K562 (cell line): ENCODE results near the gene NEDD8. TPM values are rescaled to one million over a fixed set of nuclear protein-coding genes. Genes with fewer than 3 reads are reported as not detected.

Experiments used
- ATAC-seq: fragments of 200-7000 bp; cut with Tn5 transposase; 3 replicates; pipeline ENCODE4 v1.9.1; 2020; ENCODE audit warnings: moderate library complexity
- BruUV-seq: library from RNA; stranded (reverse); fragments of 400-500 nt; replicated peaks from 2 replicates; lab custom pipeline; 2021; lab: Mats Ljungman, UMichigan
- CTCF ChIA-PET: fragments of 300-600 bp; formaldehyde crosslinking; extraction: SDS; loops from one replicate; lab custom pipeline; 2021; ENCODE audit warnings: low intra/inter-chr PET ratio; lab: Yijun Ruan, JAX
- POLR2A ChIA-PET: fragments of 300-600, 350-650 bp; sonication (Branson Sonifier 250); formaldehyde crosslinking; extraction: SDS; loops from one replicate; lab custom pipeline; 2021; ENCODE audit warnings: antibody characterized with exemption, inconsistent platforms; lab: Yijun Ruan, JAX
- DNase-seq, 4 experiments: peaks; one replicate each; pipeline versions ENCODE4 v3.0.0 to v3.0.0-alpha.2; 2011 to 2018; ENCODE audit warnings: low spot score in 3 of 4, mixed read lengths in 3 of 4; ENCODE audit errors: extremely low read depth in 1 of 4
- FAIRE-seq: peaks from 2 replicates; lab custom pipeline; 2011; peaks lifted over from hg19 to GRCh38; lab: Jason Lieb, UNC
- H2AFZ ChIP-seq: 2 replicates; pipeline ENCODE4 v1.6.0; 2011; ENCODE audit warnings: low read depth, low read length, control low read depth, inconsistent platforms
- H3K27ac ChIP-seq: fragments of 200-600 bp; 3 replicates; pipeline ENCODE4 v1.8.0; 2011; ENCODE audit warnings: low read depth, mild to moderate bottlenecking, control low read depth, inconsistent platforms, low read length, moderate library complexity, mixed read lengths; ENCODE audit errors: extremely low read depth
- H3K27me3 ChIP-seq, 2 experiments: fragments of 300-600 bp in 1 of 2; 2 replicates in 1 of 2; 3 replicates in 1 of 2; pipeline versions ENCODE4 v1.6.0 to v1.8.0; 2011; ENCODE audit warnings: inconsistent platforms in 2 of 2, low read length in 2 of 2, mild to moderate bottlenecking in 1 of 2, mixed read lengths in 1 of 2, moderate library complexity in 1 of 2; ENCODE audit not compliant: control insufficient read depth in 2 of 2, insufficient read depth in 2 of 2
- H3K36me3 ChIP-seq: fragments of 300-600 bp; 3 replicates; pipeline ENCODE4 v1.8.0; 2011; ENCODE audit warnings: mild to moderate bottlenecking, low read length, inconsistent platforms; ENCODE audit not compliant: control insufficient read depth, insufficient read depth
- H3K4me1 ChIP-seq, 2 experiments: fragments of 200-600 bp in 1 of 2; replicated peaks in 1 of 2; 2 replicates in 1 of 2; 3 replicates in 1 of 2; pipeline versions ENCODE4 v1.5.1 to v1.8.0; 2011; ENCODE audit warnings: inconsistent platforms in 2 of 2, low read length in 2 of 2, mild to moderate bottlenecking in 1 of 2, mixed read lengths in 1 of 2, moderate library complexity in 1 of 2; ENCODE audit not compliant: control insufficient read depth in 2 of 2, insufficient read depth in 2 of 2
- H3K4me2 ChIP-seq: 2 replicates; pipeline ENCODE4 v1.6.1; 2011; ENCODE audit warnings: low read length, control low read depth, inconsistent platforms, mixed read lengths; ENCODE audit not compliant: insufficient read depth
- H3K4me3 ChIP-seq: fragments of 200-600 bp; sonication (generic), shearing (Covaris generic); 2 replicates; pipeline ENCODE4 v1.5.1; 2016; ENCODE audit warnings: control low read depth, inconsistent platforms
- H3K79me2 ChIP-seq: fragments of 200-600 bp; 3 replicates; pipeline ENCODE4 v1.8.0; 2011; ENCODE audit warnings: low read length, inconsistent platforms; ENCODE audit not compliant: control insufficient read depth, insufficient read depth
- H3K9ac ChIP-seq, 2 experiments: 2 replicates each; pipeline versions ENCODE4 v1.6.0 to v1.6.1; 2011; ENCODE audit warnings: low read depth in 2 of 2, low read length in 2 of 2, control low read depth in 1 of 2, inconsistent platforms in 1 of 2, mild to moderate bottlenecking in 1 of 2, mixed read lengths in 1 of 2; ENCODE audit not compliant: insufficient read depth in 1 of 2
- H3K9me1 ChIP-seq: one replicate; pipeline ENCODE4 v1.6.0; 2011; ENCODE audit warnings: inconsistent platforms, mild to moderate bottlenecking, low read length, moderate library complexity; ENCODE audit not compliant: control insufficient read depth, insufficient read depth
- H3K9me3 ChIP-seq: replicated peaks from 2 replicates; pipeline ENCODE4 v1.5.1; 2011; ENCODE audit warnings: low read depth, low read length, inconsistent platforms; ENCODE audit not compliant: control insufficient read depth, insufficient read depth
- H4K20me1 ChIP-seq: replicated peaks from 2 replicates; pipeline ENCODE4 v1.6.1; 2011; ENCODE audit warnings: low read length, inconsistent platforms, mixed read lengths; ENCODE audit not compliant: control insufficient read depth, insufficient read depth
- CC2D1A ChIP-seq: fragments of 450-650 bp; IDR thresholded peaks from 2 replicates; pipeline ENCODE4 v1.6.1; 2017; ENCODE audit warnings: mild to moderate bottlenecking
- EHMT2 ChIP-seq: fragments of 450-650 bp; IDR thresholded peaks from 2 replicates; pipeline ENCODE4 v1.6.1; 2018; ENCODE audit warnings: antibody characterized with exemption
- FOSL1 ChIP-seq: fragments of 200-800 bp; sonication (Bioruptor generic); conservative IDR thresholded peaks from 2 replicates; pipeline ENCODE4 v1.6.1; 2016; ENCODE audit warnings: missing genetic modification characterization, missing compliant biosample characterization
- FOXJ2 ChIP-seq: fragments of 200-800 bp; sonication (Bioruptor generic); IDR thresholded peaks from 2 replicates; pipeline ENCODE4 v1.6.1; 2016; ENCODE audit warnings: missing genetic modification characterization, missing compliant biosample characterization
- GATAD2A ChIP-seq: fragments of 450-650 bp; IDR thresholded peaks from 2 replicates; pipeline ENCODE4 v1.6.1; 2017
- HDAC1 ChIP-seq, 2 experiments: fragments of 450-650 bp; IDR thresholded peaks; 2 replicates each; pipeline ENCODE4 v1.6.1; 2016 to 2017; ENCODE audit warnings: inconsistent platforms in 1 of 2, mild to moderate bottlenecking in 1 of 2, moderate library complexity in 1 of 2
- HNRNPH1 ChIP-seq: fragments of 200-400 bp; formaldehyde crosslinking; optimal IDR thresholded peaks from 2 replicates; pipeline ENCODE3; 2017; ENCODE audit warnings: low read depth, mild to moderate bottlenecking, low read length, moderate library complexity
- MEIS2 ChIP-seq: fragments of 450-650 bp; IDR thresholded peaks from 2 replicates; pipeline ENCODE4 v1.6.1; 2014; ENCODE audit warnings: mild to moderate bottlenecking; ENCODE audit not compliant: partially characterized antibody
- NCOA6 ChIP-seq: fragments of 450-650 bp; IDR thresholded peaks from 2 replicates; pipeline ENCODE4 v1.6.1; 2017; ENCODE audit warnings: mild to moderate bottlenecking
- NR2C2 ChIP-seq, 2 experiments: fragments of 200-800 bp in 1 of 2; sonication (Bioruptor generic) in 1 of 2; sonication (generic) in 1 of 2; formaldehyde crosslinking in 1 of 2; IDR thresholded peaks; 2 replicates each; pipeline versions ENCODE4 v1.6.1 to v1.8.0; 2016 to 2022; ENCODE audit warnings: mild to moderate bottlenecking in 1 of 2, missing compliant biosample characterization in 1 of 2, missing genetic modification characterization in 1 of 2, missing genetic modification reagents in 1 of 2
- STAG1 ChIP-seq: sonication (generic); formaldehyde crosslinking; IDR thresholded peaks from 2 replicates; pipeline ENCODE4 v1.5.0; 2020; ENCODE audit warnings: missing genetic modification reagents, borderline replicate concordance
- TCF7 ChIP-seq: sonication (generic); IDR thresholded peaks from 2 replicates; pipeline ENCODE4 v1.6.1; 2016; ENCODE audit warnings: antibody characterized with exemption, borderline replicate concordance
- ZNF445 ChIP-seq: fragments of 250-450 bp; sonication (Bioruptor Pico); IDR thresholded peaks from 2 replicates; pipeline ENCODE4 v1.4.0; 2020; ENCODE audit warnings: low read depth, mild to moderate bottlenecking, moderate library complexity
- WGBS: fragments of 100-300 bp; shearing (Covaris generic); methylation state at CpG from one replicate; pipeline ENCODE4 v1.1.6; 2016; ENCODE audit warnings: low coverage, mixed read lengths; ENCODE audit not compliant: insufficient coverage; ENCODE audit errors: missing lambda C conversion rate; 5-methylcytosine and 5-hydroxymethylcytosine counted together
- in situ Hi-C: fragments of 300-500 bp; cut with MboI; formaldehyde crosslinking; loops from 4 replicates; pipeline ENCODE4 v1.15.0; 2018; ENCODE audit warnings: inconsistent platforms, mixed read lengths
- intact Hi-C: fragments of 100-400 bp; cut with micrococcal nuclease; formaldehyde crosslinking; loops from 2 replicates; pipeline ENCODE4 v1.14.2; 2022
- polyA plus RNA-seq, 8 experiments: library from polyadenylated mRNA; depleted of rRNA in 4 of 8; stranded (reverse) in 5 of 8; unstranded in 3 of 8; fragments of >200 nt; fragmentation: Nextera tagmentation in 2 of 8; fragmentation: Illumina TruSeq in 1 of 8; extraction: Ambion mirVana in 2 of 8; extraction: Trizol in 1 of 8; gene quantifications; 2 replicates each; pipeline versions ENCODE4 v1.2.1 to v1.2.3, GENCODE V29; 2011 to 2014; ENCODE audit warnings: inconsistent platforms in 1 of 8, missing spikeins in 1 of 8
- total RNA-seq, 7 experiments: library from RNA; depleted of rRNA in 6 of 7; stranded (reverse); fragments of >200 nt in 6 of 7; fragmentation: Illumina TruSeq in 2 of 7; extraction: Trizol in 2 of 7; gene quantifications; 2 replicates each; pipeline versions ENCODE4 v1.2.1 to v1.2.3, GENCODE V29; 2011 to 2021; ENCODE audit warnings: low replicate concordance in 1 of 7
- TF ChIP-seq, protein P1 (sequence below): fragments of 450-650 bp; formaldehyde crosslinking; IDR thresholded peaks from 2 replicates; pipeline ENCODE4 v1.4.0; 2020; ENCODE audit warnings: mild to moderate bottlenecking, moderate library complexity
- TF ChIP-seq, protein P2 (sequence below): fragments of 450-650 bp; IDR thresholded peaks from 2 replicates; pipeline ENCODE4 v1.6.1; 2018; ENCODE audit not compliant: partially characterized antibody

Gene NEDD8
- total and polyA plus RNA-seq, 9 of the 15 experiments (the other 6 are each of a cell fraction or from before 2014, with no cell fraction given), result 142 to 691 (median 260) TPM

DNA sequence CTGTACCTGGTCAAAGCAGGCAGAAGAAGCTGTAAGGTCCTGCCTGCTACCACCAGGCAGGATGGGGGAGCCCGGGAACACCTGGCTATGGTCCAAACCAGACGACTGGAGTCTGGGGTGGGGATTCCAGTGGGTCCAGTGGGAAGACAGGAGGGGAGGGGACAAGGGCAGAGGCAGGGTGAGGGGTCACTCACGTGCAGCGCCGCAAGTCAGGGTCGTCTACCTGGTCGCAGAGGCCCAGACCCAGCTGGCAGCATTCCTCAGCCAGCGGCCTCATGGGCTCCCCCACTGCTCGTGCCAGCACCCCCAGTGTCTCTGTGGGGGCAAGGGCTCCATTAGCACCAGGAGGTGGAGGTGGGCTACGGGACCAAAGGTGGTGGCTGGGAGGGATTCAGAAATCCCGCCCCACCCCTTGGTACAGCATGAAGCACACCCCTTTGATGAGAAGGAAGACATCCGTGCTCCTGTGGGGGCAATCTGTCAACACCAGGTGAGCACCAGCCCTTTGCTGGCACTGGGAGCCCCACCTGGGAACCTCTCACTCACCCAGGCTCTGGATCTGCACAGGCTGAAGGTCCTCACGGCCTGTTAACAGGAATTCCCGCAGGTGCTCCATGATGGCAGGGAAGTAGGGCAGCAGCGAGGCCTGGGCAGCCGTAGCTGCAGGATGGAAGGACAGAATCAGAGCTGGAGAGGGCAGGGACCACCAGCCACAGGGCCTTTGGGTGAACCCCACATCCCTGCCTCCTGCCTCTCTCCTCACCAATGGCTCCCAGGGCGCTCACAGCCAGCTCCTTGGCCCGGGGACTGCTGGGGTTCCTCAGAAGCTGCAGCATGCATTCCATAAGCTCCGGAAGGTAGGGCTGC lies 47.8 kb downstream of the NEDD8 start:
- peak overlapping the region in 1 of 2 experiments; percentile 52; a peak in 2 of 4 replicates for H3K9ac ChIP-seq
- no peaks in the 10 kb centered on the region for H3K9me3 ChIP-seq
- ChIA-PET POLR2A (interaction anchor here (0.6 to 0.9 kb wide), 2 partner anchors 11 to 37 kb away, joined by 3 read pairs; partner anchors contain the start of genes RNF31 and TM9SF1), CTCF (no interaction called here)
- FAIRE-seq, result no peak
- no TSS peak for BruUV-seq
- H3K27me3 ChIP-seq, result no peaks in the 10 kb centered on the region
- no peak for ATAC-seq
- no peak overlapping the region for H2AFZ ChIP-seq
- H4K20me1 ChIP-seq, result peaks cover 9% of the 10 kb centered on the region; the same call in 1 of the 2 replicates
- TF ChIP-seq FOXJ2 (tag) (no peak), TCF7 (no peak), NCOA6 (no peak), FOSL1 (tag) (no peak), CC2D1A (no peak), GATAD2A (no peak), EHMT2 (no peak), ZNF445 (CRISPR knock-in tag) (no peak), HNRNPH1 (no peak), NR2C2 (CRISPR knock-in tag; IDR thresholded peaks at IDR 0.05) (no peak), NR2C2 (tag; IDR thresholded peaks at IDR 0.05) (no peak), HDAC1 (IDR thresholded peaks at IDR 0.05) (no peak), STAG1 (CRISPR knock-in tag) (no peak), MEIS2 (no peak)
- TF ChIP-seq, protein P1, sequence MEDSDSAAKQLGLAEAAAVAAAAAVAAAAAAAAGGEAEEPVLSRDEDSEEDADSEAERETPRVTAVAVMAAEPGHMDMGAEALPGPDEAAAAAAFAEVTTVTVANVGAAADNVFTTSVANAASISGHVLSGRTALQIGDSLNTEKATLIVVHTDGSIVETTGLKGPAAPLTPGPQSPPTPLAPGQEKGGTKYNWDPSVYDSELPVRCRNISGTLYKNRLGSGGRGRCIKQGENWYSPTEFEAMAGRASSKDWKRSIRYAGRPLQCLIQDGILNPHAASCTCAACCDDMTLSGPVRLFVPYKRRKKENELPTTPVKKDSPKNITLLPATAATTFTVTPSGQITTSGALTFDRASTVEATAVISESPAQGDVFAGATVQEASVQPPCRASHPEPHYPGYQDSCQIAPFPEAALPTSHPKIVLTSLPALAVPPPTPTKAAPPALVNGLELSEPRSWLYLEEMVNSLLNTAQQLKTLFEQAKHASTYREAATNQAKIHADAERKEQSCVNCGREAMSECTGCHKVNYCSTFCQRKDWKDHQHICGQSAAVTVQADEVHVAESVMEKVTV, result no peak
- TF ChIP-seq, protein P2, sequence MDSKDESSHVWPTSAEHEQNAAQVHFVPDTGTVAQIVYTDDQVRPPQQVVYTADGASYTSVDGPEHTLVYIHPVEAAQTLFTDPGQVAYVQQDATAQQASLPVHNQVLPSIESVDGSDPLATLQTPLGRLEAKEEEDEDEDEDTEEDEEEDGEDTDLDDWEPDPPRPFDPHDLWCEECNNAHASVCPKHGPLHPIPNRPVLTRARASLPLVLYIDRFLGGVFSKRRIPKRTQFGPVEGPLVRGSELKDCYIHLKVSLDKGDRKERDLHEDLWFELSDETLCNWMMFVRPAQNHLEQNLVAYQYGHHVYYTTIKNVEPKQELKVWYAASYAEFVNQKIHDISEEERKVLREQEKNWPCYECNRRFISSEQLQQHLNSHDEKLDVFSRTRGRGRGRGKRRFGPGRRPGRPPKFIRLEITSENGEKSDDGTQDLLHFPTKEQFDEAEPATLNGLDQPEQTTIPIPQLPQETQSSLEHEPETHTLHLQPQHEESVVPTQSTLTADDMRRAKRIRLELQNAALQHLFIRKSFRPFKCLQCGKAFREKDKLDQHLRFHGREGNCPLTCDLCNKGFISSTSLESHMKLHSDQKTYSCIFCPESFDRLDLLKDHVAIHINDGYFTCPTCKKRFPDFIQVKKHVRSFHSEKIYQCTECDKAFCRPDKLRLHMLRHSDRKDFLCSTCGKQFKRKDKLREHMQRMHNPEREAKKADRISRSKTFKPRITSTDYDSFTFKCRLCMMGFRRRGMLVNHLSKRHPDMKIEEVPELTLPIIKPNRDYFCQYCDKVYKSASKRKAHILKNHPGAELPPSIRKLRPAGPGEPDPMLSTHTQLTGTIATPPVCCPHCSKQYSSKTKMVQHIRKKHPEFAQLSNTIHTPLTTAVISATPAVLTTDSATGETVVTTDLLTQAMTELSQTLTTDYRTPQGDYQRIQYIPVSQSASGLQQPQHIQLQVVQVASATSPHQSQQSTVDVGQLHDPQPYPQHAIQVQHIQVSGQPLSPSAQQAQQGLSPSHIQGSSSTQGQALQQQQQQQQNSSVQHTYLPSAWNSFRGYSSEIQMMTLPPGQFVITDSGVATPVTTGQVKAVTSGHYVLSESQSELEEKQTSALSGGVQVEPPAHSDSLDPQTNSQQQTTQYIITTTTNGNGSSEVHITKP, result no peak
- no peak overlapping the region for H3K4me3 ChIP-seq
- no peak for DNase-seq
- intact Hi-C loops, result no loop called here
- in situ Hi-C loops, result no loop called here
- H3K79me2 ChIP-seq, result peaks cover 18% of the 10 kb centered on the region
- peaks cover 85% of the 10 kb centered on the region; the same call in 2 of the 3 replicates for H3K36me3 ChIP-seq
- no peak overlapping the region for H3K27ac ChIP-seq
- 88% methylated on average over 10 of the region's 19 CpGs for WGBS
- peaks cover 3% of the 10 kb centered on the region for H3K9me1 ChIP-seq
- no peak overlapping the region for H3K4me2 ChIP-seq
- H3K4me1 ChIP-seq, result peaks cover 0 to 17% of the 10 kb centered on the region in 2 experiments; a peak in 3 of 5 replicates
